ENCODE results near the gene GPR156.

GPR156 gene

DNA sequence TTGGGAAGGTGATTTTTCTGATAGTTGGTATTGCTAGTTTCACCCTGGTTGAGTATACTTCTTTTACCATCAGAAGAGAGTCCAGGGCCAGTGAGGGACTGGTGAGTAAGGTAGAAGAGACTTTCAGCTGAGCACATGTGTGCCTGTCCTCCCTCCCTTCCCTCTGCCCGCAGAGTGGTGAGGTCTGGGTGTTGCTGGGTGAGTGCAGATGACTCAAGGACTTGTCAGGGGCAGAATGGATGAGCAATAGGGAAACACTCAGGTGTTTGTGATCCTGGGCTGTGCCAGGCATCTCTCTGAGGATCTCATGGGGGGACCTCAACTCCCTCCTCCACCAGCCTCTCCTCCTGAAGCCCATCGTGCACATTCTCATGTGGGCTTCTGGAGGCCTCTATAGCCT, 114.8 kb downstream of the GPR156 start:
- Histone ChIP-seq H3K9me3 (ENCODE audit: control insufficient read depth, insufficient read depth, low read length) (no peaks in the 10 kb centered on the region), H3K4me1 (ENCODE audit: control insufficient read depth, insufficient read depth, low read length) (no peaks in the 10 kb centered on the region), H3K27me3 (ENCODE audit: control insufficient read depth, insufficient read depth, low read length) (no peaks in the 10 kb centered on the region), H3K36me3 (ENCODE audit: control insufficient read depth, insufficient read depth, low read length) (no peaks in the 10 kb centered on the region), H3K9ac (ENCODE audit: low read depth, low read length) (no peak overlapping the region), H3K4me3 (ENCODE audit: low read depth, low read length) (no peak overlapping the region)

DNA sequence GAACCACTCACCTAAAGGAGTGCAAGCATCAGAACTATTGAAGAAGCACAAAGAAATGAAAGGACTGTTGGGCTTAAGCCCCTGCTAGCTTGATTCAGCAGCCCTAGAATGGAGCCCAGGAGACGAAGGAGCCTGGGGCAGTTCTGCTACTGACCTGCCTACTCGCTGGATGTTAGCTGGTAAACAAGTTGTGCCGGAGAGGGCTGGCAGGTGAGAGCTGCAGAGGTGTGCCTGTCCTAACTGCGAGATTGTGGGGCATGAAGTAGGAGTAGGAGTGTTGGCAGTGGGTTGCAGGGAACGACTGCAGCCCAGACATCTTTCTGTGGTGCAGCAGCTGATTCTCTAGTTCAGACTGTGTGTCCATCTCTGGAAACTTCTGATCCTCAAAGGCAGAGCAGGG, 115.6 kb downstream of the GPR156 start:
- no peak overlapping the region for H3K9ac ChIP-seq (ENCODE audit: low read depth, low read length)
- no peaks in the 10 kb centered on the region for H3K36me3 ChIP-seq (ENCODE audit: control insufficient read depth, insufficient read depth, low read length)
- no peak overlapping the region for H3K4me3 ChIP-seq (ENCODE audit: low read depth, low read length)
- H3K27me3 ChIP-seq (ENCODE audit: control insufficient read depth, insufficient read depth, low read length) = no peaks in the 10 kb centered on the region
- H3K4me1 ChIP-seq (ENCODE audit: control insufficient read depth, insufficient read depth, low read length) = no peaks in the 10 kb centered on the region
- no peaks in the 10 kb centered on the region for H3K9me3 ChIP-seq (ENCODE audit: control insufficient read depth, insufficient read depth, low read length)

DNA sequence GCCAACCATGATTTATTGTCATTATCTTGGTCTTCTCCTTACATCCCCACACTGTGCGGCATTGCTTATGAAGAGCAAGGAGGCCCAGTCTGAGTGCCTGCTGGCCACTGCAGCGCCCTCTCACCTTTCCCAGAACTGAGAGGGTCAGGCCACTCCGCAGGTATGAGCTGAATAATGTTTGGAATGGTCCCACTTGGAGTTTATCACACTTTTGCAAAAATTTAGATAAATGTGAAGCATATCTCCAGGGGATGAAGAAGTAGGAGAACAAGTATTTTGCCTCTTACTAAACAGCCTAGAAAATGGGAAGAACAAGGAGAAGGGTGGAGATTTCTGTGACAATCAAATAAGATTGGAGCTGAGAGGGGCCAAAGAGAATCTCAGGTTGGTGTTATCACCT, 116.4 kb downstream of the GPR156 start:
- no peak overlapping the region for H3K4me3 ChIP-seq (ENCODE audit: low read depth, low read length)
- H3K9ac ChIP-seq (ENCODE audit: low read depth, low read length) = no peak overlapping the region
- no peaks in the 10 kb centered on the region for H3K4me1 ChIP-seq (ENCODE audit: control insufficient read depth, insufficient read depth, low read length)
- H3K36me3 ChIP-seq (ENCODE audit: control insufficient read depth, insufficient read depth, low read length) = no peaks in the 10 kb centered on the region
- H3K27me3 ChIP-seq (ENCODE audit: control insufficient read depth, insufficient read depth, low read length) = no peaks in the 10 kb centered on the region
- no peaks in the 10 kb centered on the region for H3K9me3 ChIP-seq (ENCODE audit: control insufficient read depth, insufficient read depth, low read length)

DNA sequence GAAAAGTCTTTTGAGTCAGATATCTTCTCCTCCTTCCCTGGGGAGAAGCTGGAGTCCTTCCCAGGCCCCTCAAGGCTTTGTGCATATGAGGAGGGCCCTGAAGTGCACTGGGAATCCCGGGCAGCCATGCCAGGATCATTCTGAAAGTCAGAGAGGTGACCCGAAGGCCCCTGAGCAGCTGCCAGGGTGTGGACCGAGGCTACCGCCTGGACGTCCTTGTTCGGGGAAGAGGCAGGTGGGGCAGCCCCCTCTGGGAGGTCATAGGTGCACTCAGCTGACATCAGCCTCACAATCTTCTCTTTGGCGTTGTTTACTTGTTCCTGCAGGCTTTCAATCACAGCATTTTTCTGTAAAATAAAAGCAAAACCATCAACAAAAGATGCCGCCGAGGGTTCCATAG, 117.0 kb downstream of the GPR156 start:
- Histone ChIP-seq H3K4me1 (ENCODE audit: control insufficient read depth, insufficient read depth, low read length) (no peaks in the 10 kb centered on the region), H3K9me3 (ENCODE audit: control insufficient read depth, insufficient read depth, low read length) (no peaks in the 10 kb centered on the region), H3K9ac (ENCODE audit: low read depth, low read length) (no peak overlapping the region), H3K27me3 (ENCODE audit: control insufficient read depth, insufficient read depth, low read length) (no peaks in the 10 kb centered on the region), H3K4me3 (ENCODE audit: low read depth, low read length) (no peak overlapping the region), H3K36me3 (ENCODE audit: control insufficient read depth, insufficient read depth, low read length) (no peaks in the 10 kb centered on the region)

DNA sequence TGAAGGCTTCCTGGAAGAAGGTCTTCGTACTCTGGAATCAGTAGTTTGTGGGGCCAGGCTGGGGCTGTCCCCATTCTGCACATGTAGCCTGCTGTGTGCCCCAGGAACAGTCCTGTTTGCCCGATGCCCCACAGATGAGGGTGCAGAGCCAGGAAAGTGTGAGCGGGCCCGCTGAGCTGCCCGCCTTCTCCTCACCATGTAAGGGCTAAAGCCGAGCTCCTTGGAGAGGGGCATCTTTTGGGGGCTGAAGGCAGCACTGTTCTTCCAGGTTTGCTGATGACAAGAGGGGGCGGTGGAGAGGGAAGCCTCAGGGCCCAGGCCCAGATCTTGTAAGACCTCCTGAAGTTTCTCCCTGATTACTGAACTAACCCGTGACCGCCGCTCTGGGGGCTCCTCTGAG, 117.5 kb downstream of the GPR156 start:
- Histone ChIP-seq H3K4me1 (ENCODE audit: control insufficient read depth, insufficient read depth, low read length) (no peaks in the 10 kb centered on the region), H3K9me3 (ENCODE audit: control insufficient read depth, insufficient read depth, low read length) (no peaks in the 10 kb centered on the region), H3K36me3 (ENCODE audit: control insufficient read depth, insufficient read depth, low read length) (no peaks in the 10 kb centered on the region), H3K27me3 (ENCODE audit: control insufficient read depth, insufficient read depth, low read length) (no peaks in the 10 kb centered on the region), H3K9ac (ENCODE audit: low read depth, low read length) (no peak overlapping the region), H3K4me3 (ENCODE audit: low read depth, low read length) (no peak overlapping the region)

DNA sequence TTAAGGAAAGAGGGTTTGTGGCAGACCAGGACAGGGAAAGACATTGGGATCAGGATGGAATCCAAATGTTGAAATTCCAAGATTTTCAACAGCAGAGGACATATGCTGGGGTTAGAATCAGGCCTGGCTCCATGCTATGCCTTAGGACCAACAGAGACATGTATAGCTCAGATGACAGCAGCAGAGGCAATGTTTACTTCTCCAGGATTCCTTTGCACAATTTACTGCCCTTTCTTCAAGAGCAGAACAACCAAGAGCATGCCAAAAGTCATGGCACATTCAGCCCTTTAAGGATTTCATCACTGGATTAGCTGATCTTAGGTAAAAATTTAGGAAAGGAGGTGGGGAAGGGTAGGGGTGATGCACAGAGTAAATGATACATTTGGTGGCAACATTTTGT, 121.2 kb downstream of the GPR156 start:
- no peaks in the 10 kb centered on the region for H3K27me3 ChIP-seq (ENCODE audit: control insufficient read depth, insufficient read depth, low read length)
- H3K9ac ChIP-seq (ENCODE audit: low read depth, low read length) = no peak overlapping the region
- no peaks in the 10 kb centered on the region for H3K9me3 ChIP-seq (ENCODE audit: control insufficient read depth, insufficient read depth, low read length)
- H3K4me3 ChIP-seq (ENCODE audit: low read depth, low read length) = no peak overlapping the region
- H3K4me1 ChIP-seq (ENCODE audit: control insufficient read depth, insufficient read depth, low read length) = no peaks in the 10 kb centered on the region
- H3K36me3 ChIP-seq (ENCODE audit: control insufficient read depth, insufficient read depth, low read length) = no peaks in the 10 kb centered on the region

DNA sequence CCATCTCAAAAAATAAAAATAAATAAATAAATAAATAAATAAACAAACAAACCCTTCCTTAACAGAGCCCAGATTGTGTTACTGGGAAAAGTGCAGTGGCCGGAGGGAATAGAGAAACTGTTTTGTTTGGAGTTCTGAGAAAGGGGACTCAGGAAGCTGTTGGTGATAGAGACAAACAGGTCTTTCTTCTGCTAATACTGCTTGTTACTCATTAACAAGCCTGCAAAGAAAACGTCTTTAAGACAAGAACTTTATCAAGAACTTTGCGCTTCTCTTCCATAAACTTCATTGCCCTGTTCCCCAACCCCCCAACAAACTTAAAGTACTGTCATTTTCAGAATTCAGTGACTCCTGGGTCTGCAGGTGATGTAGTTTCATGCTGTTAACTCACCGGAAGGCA, 122.0 kb downstream of the GPR156 start:
- no peaks in the 10 kb centered on the region for H3K27me3 ChIP-seq (ENCODE audit: control insufficient read depth, insufficient read depth, low read length)
- H3K9ac ChIP-seq (ENCODE audit: low read depth, low read length) = no peak overlapping the region
- no peaks in the 10 kb centered on the region for H3K36me3 ChIP-seq (ENCODE audit: control insufficient read depth, insufficient read depth, low read length)
- no peaks in the 10 kb centered on the region for H3K9me3 ChIP-seq (ENCODE audit: control insufficient read depth, insufficient read depth, low read length)
- no peak overlapping the region for H3K4me3 ChIP-seq (ENCODE audit: low read depth, low read length)
- H3K4me1 ChIP-seq (ENCODE audit: control insufficient read depth, insufficient read depth, low read length) = no peaks in the 10 kb centered on the region

DNA sequence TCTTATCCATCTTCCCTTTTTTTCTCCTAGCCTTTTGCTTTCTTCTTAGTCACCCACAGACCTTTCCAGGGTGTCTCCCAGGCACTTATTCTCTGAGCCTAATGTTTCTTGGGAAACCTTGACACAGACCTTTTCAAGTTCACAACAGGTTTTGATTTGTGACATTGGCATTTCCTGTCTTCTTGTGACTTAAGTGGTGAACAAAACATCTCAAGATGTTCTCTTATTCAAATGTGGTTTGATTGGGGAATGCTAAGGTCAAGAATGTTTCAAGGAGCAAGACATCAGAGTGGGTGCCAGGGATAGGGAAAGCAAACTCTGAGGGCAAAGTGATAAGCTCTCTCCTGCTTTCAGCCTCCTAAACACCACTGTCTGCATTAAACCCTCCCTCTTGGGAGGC, 122.6 kb downstream of the GPR156 start:
- Histone ChIP-seq H3K9ac (ENCODE audit: low read depth, low read length) (no peak overlapping the region), H3K4me3 (ENCODE audit: low read depth, low read length) (no peak overlapping the region), H3K27me3 (ENCODE audit: control insufficient read depth, insufficient read depth, low read length) (no peaks in the 10 kb centered on the region), H3K9me3 (ENCODE audit: control insufficient read depth, insufficient read depth, low read length) (no peaks in the 10 kb centered on the region), H3K4me1 (ENCODE audit: control insufficient read depth, insufficient read depth, low read length) (no peaks in the 10 kb centered on the region), H3K36me3 (ENCODE audit: control insufficient read depth, insufficient read depth, low read length) (no peaks in the 10 kb centered on the region)

DNA sequence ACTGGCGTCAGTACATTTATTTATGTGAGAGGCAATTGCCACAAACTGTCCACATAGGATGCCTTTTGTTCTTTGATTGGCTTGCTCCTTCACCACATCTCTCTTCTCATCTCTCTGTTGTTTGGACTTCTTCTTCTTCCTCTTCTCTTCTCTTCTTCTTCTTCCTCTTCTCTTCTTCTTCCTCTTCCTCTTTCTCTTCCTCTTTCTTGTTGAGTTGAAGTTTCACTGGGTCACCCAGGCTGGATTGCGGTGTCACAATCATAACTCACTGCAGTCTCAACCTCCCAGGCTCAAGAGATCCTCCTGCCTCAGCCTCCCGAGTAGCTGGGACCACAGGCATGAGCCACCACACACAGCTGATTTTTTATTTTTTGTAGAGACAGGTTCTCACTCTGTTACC, 123.1 kb downstream of the GPR156 start:
- Histone ChIP-seq H3K4me1 (ENCODE audit: control insufficient read depth, insufficient read depth, low read length) (no peaks in the 10 kb centered on the region), H3K36me3 (ENCODE audit: control insufficient read depth, insufficient read depth, low read length) (no peaks in the 10 kb centered on the region), H3K9ac (ENCODE audit: low read depth, low read length) (no peak overlapping the region), H3K4me3 (ENCODE audit: low read depth, low read length) (no peak overlapping the region), H3K27me3 (ENCODE audit: control insufficient read depth, insufficient read depth, low read length) (no peaks in the 10 kb centered on the region), H3K9me3 (ENCODE audit: control insufficient read depth, insufficient read depth, low read length) (no peaks in the 10 kb centered on the region)

DNA sequence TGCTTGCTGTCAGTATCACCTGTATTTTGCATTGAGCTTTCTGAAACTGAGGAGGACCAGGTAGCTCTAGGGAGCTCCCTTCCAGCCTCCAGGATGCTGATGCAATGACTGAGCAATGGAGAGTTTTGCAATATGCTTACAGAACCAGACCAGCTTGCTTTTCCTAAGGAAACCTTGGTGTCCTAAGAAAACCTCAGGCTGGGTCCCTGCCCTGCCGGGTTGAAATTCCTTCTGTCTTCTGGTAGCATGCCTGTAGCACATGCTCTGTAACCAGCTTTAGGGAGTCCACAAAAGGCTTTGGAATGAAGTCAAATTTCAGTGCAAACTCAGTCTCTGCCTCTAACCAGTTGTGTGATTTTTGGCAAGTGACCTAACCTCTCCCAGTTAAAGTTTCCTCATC, 125.0 kb downstream of the GPR156 start:
- peaks cover under 1% of the 10 kb centered on the region for H3K9me3 ChIP-seq (ENCODE audit: control insufficient read depth, insufficient read depth, low read length)
- H3K27me3 ChIP-seq (ENCODE audit: control insufficient read depth, insufficient read depth, low read length) = no peaks in the 10 kb centered on the region
- H3K36me3 ChIP-seq (ENCODE audit: control insufficient read depth, insufficient read depth, low read length) = no peaks in the 10 kb centered on the region
- no peaks in the 10 kb centered on the region for H3K4me1 ChIP-seq (ENCODE audit: control insufficient read depth, insufficient read depth, low read length)
- H3K9ac ChIP-seq (ENCODE audit: low read depth, low read length) = no peak overlapping the region
- H3K4me3 ChIP-seq (ENCODE audit: low read depth, low read length) = no peak overlapping the region

DNA sequence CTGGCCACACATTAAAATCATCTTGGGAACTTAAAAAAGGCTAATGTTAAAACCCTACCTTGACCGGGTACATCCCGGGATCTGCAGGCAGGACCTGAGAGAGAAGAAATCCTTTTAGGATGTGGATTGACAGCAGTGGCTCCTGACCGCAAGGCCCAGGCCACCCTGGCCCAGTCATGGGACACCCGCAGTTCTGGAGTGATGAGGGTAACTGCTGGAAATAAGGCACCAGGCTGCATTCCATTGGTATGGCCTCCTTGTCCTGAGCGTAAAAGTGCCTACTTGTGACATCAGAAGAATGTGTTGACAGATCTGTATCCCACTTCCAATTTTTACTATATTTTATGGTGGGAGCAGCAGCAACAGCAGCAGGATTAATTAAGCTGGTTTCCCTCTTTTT, 127.3 kb downstream of the GPR156 start:
- H3K4me3 ChIP-seq (ENCODE audit: low read depth, low read length) = no peak overlapping the region
- H3K9ac ChIP-seq (ENCODE audit: low read depth, low read length) = no peak overlapping the region
- H3K36me3 ChIP-seq (ENCODE audit: control insufficient read depth, insufficient read depth, low read length) = no peaks in the 10 kb centered on the region
- no peaks in the 10 kb centered on the region for H3K4me1 ChIP-seq (ENCODE audit: control insufficient read depth, insufficient read depth, low read length)
- H3K9me3 ChIP-seq (ENCODE audit: control insufficient read depth, insufficient read depth, low read length) = peaks cover 8% of the 10 kb centered on the region
- no peaks in the 10 kb centered on the region for H3K27me3 ChIP-seq (ENCODE audit: control insufficient read depth, insufficient read depth, low read length)

DNA sequence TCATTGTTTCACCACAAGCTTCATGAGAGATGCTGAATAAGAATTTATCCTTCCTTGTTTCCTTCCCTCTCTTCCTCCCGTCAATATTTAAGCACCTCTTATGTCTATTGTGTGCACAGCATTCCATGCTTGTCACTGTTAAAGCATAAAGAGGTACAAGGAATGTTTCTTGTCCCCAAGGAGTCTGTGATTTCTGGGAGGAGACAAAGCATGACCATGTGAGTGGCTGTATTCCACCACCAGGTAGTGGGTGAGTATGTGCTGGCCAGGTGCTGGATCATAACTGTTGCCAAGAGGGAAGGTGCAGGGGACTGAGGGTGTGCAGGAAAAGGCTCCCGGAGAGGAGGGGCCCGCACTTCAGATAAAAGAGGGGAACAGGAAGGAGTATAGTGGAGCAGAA, 127.9 kb downstream of the GPR156 start:
- H3K4me3 ChIP-seq (ENCODE audit: low read depth, low read length) = no peak overlapping the region
- H3K9me3 ChIP-seq (ENCODE audit: control insufficient read depth, insufficient read depth, low read length) = peaks cover 8% of the 10 kb centered on the region
- H3K9ac ChIP-seq (ENCODE audit: low read depth, low read length) = no peak overlapping the region
- no peaks in the 10 kb centered on the region for H3K4me1 ChIP-seq (ENCODE audit: control insufficient read depth, insufficient read depth, low read length)
- no peaks in the 10 kb centered on the region for H3K27me3 ChIP-seq (ENCODE audit: control insufficient read depth, insufficient read depth, low read length)
- no peaks in the 10 kb centered on the region for H3K36me3 ChIP-seq (ENCODE audit: control insufficient read depth, insufficient read depth, low read length)

DNA sequence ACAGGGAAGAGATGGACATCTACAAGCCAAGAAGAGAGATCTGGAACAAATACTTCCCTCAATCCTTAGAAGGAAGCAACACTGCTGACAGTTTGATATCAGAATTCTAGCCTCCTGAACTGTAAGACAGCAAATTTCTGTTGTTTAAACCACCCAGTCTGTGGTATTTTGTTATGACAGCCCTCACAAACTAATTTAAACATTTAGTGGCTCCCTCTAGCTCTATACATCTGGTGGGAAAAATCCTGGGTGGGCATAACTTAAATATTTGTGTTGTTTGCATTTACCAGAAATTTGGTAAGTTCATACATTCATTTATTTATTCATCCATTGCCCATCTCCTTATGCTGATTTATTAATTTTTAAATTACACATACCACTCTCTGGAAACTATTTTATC, 128.3 kb downstream of the GPR156 start:
- Histone ChIP-seq H3K9me3 (ENCODE audit: control insufficient read depth, insufficient read depth, low read length) (peaks cover 8% of the 10 kb centered on the region), H3K27me3 (ENCODE audit: control insufficient read depth, insufficient read depth, low read length) (no peaks in the 10 kb centered on the region), H3K4me3 (ENCODE audit: low read depth, low read length) (no peak overlapping the region), H3K4me1 (ENCODE audit: control insufficient read depth, insufficient read depth, low read length) (no peaks in the 10 kb centered on the region), H3K9ac (ENCODE audit: low read depth, low read length) (no peak overlapping the region), H3K36me3 (ENCODE audit: control insufficient read depth, insufficient read depth, low read length) (no peaks in the 10 kb centered on the region)

Data from iPS-15b (cell line).